Esophagus (tissue), 2 donors: ENCODE results near the gene GBX1. TPM values are rescaled to one million over a fixed set of nuclear protein-coding genes. Genes with fewer than 3 reads are reported as not detected.

Source experiments
- H3K27ac ChIP-seq, 2 donors: one replicate each; pipeline ENCODE4 v1.5.1; 2013; ENCODE audit warnings: low read depth in 2 of 2, mild to moderate bottlenecking in 2 of 2, inconsistent platforms in 1 of 2, low read length in 1 of 2, moderate library complexity in 1 of 2
- H3K27me3 ChIP-seq, 2 donors: one replicate each; pipeline ENCODE4 v1.6.1; 2013; ENCODE audit warnings: low read length in 2 of 2, control low read depth in 1 of 2, mild to moderate bottlenecking in 1 of 2; ENCODE audit not compliant: insufficient read depth in 2 of 2, control insufficient read depth in 1 of 2
- H3K36me3 ChIP-seq, 2 donors: one replicate each; pipeline ENCODE4 v1.6.1; 2013; ENCODE audit warnings: low read length in 1 of 2; ENCODE audit not compliant: control insufficient read depth in 2 of 2, insufficient read depth in 2 of 2
- H3K4me1 ChIP-seq, 2 donors: one replicate each; pipeline ENCODE4 v1.6.1; 2013; ENCODE audit warnings: low read length in 1 of 2; ENCODE audit not compliant: control insufficient read depth in 2 of 2, insufficient read depth in 2 of 2
- H3K4me3 ChIP-seq, 2 donors: one replicate each; pipeline ENCODE4 v1.5.1; 2013; ENCODE audit warnings: low read length in 2 of 2, mild to moderate bottlenecking in 2 of 2, low read depth in 1 of 2, moderate library complexity in 1 of 2
- H3K9me3 ChIP-seq, 2 donors: one replicate each; pipeline ENCODE4 v1.6.1; 2013; ENCODE audit warnings: mild to moderate bottlenecking in 2 of 2, low read depth in 1 of 2, low read length in 1 of 2, moderate library complexity in 1 of 2; ENCODE audit not compliant: control insufficient read depth in 2 of 2, insufficient read depth in 1 of 2
- WGBS, 2 donors: extraction: QIAGEN DNeasy Blood & Tissue Kit; methylation state at CpG; one replicate each; pipeline ENCODE4 v1.1.7; 2013; 5-methylcytosine and 5-hydroxymethylcytosine counted together
- polyA plus RNA-seq, 2 donors: library from polyadenylated mRNA; stranded (reverse); fragments of 200-250 nt; gene quantifications; one replicate each; pipeline ENCODE4 v1.2.3, GENCODE V29; 2013
- donor health status: healthy with polysubstance abuse.
- donor health status: Bipolar disorder and iron deficiency.

Gene GBX1
- polyA plus RNA-seq, 2 donors, result not detected

DNA sequence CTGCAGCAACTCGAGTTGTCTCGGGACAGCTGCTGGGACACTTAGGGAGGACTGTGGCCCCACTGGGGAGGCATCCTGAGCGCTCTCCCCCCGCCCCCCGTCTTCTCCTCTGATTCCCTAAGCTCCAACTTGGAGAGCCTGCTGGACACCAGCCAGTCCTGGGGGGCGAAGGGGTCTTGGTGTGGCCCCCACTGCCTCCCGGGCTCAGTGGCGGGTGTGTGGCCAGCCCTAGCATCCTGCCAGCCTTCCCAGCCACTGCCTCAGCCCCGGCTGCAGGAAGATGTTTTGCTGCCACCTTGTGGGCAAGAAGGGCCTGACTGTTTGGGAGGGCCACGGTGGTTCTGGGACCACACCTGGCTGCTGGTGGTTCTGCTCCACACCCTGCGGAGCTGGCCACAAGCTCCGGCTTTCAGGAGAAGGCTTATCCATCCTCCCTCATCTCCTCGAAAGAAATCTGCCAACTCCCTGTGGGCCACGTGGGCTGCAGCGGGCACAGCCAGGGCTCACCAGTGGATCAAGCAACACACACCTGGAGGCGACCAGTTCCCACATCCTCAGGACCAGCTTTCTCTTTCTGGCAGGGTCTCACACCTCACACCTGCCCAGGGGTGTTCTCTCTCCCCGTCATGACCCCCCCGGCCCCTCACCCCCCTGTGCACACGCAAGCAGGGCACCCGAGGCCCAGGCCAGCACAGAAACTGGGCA lies 56.4 kb downstream of the GBX1 start:
- Histone ChIP-seq H3K27ac (no peak overlapping the region), H3K36me3 (no peaks in the 10 kb centered on the region), H3K27me3 (no peaks in the 10 kb centered on the region), H3K4me1 (peaks cover 0 to 10% of the 10 kb centered on the region in 2 donors), H3K9me3 (peaks cover 0 to 2% of the 10 kb centered on the region in 2 donors), H3K4me3 (no peak overlapping the region)
- 22 to 28% methylated on average over 15 to 20 of the region's 20 CpGs for WGBS, 2 donors

DNA sequence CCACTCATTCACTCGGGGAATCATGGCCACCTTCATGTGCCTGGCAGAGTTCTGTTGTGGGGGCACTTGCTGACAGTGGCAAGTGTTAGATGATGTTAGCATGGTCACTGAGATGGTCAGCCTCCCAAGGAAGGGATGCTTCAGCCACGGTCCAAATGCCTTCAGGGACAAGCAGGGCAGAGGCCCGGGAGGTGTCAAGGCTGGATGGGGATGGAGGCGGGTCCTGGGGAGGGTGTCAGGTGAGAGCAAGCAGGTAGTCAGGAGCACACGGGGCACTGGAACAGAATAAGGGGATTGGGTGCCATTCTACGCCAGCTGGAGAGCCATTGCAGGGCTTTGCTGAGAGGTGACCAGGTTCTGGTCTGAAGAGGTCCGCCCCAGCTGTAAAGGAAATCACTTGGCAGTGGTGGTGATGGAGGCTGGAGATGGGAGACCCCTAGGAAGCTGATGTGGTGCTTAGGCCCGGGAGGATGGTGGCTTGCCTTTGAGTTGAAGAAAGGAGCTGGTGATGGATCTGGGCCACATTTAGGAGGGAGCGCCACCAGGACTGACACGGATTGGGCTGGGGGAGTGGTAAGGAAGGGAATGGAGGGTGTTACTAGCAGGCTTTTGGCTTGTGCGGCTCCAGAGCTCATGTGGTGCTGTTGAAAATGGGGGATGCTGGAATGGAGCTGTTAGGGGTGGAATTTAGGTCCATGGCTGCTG lies 57.1 kb downstream of the GBX1 start:
- peaks cover 0 to 7% of the 10 kb centered on the region in 2 donors for H3K4me1 ChIP-seq
- H3K27ac ChIP-seq, result no peak overlapping the region
- H3K4me3 ChIP-seq, result no peak overlapping the region
- H3K9me3 ChIP-seq, result no peaks in the 10 kb centered on the region
- 61% methylated on average over 11 of the region's 11 CpGs for WGBS, 2 donors
- no peaks in the 10 kb centered on the region for H3K36me3 ChIP-seq
- H3K27me3 ChIP-seq, result no peaks in the 10 kb centered on the region

DNA sequence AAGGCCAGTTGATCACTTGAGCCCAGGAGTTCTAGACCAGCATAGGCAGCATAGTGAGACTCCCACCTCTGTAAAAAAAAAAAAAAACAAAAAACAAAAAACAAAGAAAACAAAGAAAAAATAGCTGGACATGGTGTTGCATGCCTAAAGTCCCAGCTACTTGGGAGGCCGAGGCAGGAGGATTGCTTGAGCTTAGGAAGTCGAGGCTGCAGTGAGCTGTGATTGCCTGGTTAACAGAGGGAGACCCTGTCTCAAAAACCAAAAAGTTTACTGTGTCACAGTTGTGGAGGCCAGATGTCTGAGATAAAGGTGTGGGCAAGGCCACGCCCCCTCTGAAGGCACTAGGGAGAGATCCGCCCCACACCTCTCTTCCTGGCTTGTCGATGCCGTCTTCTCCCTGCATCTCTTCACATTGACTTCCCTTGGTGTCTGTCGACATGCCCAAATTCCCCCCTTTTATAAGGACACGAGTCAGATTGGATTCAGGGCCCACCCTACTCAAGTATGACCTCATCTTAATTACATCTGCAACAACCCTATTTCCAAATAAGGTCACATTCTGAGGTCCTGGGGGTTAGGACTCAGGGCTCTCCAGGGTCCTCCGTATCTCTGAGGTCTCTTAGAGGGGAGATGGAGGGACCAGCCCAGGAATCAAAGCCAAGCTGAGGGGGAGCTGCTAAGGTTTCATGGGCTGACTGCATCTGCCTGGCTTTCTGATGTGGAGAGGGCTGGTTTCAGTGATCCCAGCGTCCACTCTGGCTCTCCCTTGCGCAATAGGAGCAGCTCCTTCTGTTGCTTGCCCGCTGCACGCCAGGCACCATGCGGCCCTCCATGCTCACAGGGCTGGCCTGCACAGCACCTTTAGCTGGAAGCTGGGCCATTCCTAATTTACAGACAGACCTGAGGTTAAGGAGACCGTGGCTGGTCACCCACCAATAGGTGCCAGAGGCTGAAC lies 58.1 kb downstream of the GBX1 start:
- no peaks in the 10 kb centered on the region for H3K27me3 ChIP-seq
- H3K27ac ChIP-seq, result peak overlapping the region in 1 of 2 donors; percentile 31
- no peak overlapping the region for H3K4me3 ChIP-seq
- H3K4me1 ChIP-seq, result peaks cover 1 to 7% of the 10 kb centered on the region in 2 donors
- 64 to 70% methylated on average over 15 of the region's 15 CpGs for WGBS, 2 donors
- H3K9me3 ChIP-seq, result no peaks in the 10 kb centered on the region
- H3K36me3 ChIP-seq, result no peaks in the 10 kb centered on the region

GRCh38 chr7:151107882-151108281 lies 59.6 kb downstream of the GBX1 start:
- no peaks in the 10 kb centered on the region for H3K9me3 ChIP-seq
- peaks cover 0 to 1% of the 10 kb centered on the region in 2 donors for H3K36me3 ChIP-seq
- no peak overlapping the region for H3K4me3 ChIP-seq
- no peaks in the 10 kb centered on the region for H3K27me3 ChIP-seq
- H3K4me1 ChIP-seq, result peaks cover 0 to 2% of the 10 kb centered on the region in 2 donors
- no peak overlapping the region for H3K27ac ChIP-seq
- WGBS, 2 donors, result 88 to 91% methylated on average over 10 of the region's 10 CpGs

DNA sequence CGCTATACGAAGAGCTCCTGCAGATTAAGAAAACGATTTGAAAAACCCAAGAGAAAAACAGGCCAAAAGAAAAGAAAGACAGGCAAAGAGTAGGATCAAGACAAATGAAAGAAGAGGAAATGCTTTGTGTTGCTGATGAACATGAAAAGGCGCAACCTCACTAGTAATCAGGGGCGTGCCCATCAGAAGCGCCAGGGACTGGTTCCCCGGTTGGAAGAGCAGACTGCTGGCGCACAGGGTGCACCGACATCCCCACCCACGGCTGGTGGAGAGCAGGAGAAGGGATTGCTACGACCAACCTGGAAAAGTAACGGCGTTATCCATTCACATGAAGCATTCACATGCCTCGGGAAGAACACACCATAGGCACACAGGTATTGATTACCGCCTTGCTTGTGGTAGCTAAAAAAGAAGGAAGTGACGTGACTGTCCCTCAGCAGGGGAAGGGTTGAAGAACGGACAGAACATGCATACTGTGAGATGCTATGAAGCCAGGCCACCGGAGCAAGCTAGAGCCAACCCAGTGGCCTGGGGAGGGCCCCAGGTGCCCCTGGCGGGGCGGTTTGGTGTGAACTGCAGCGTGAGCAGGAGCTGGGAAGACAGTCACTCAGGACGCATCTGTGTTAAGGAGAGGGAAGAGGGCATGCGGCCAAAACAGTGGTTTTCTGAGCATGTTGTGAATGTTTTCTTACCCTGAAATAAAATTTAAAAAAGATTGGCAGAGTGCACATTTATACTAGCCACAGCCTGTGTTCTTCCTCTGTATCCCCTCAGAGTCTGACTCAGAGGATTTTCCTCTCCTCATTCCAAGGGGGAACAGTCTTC lies 62.9 kb downstream of the GBX1 start:
- Histone ChIP-seq H3K27me3 (no peaks in the 10 kb centered on the region), H3K4me1 (peaks cover 0 to 2% of the 10 kb centered on the region in 2 donors), H3K36me3 (peaks cover 0 to 2% of the 10 kb centered on the region in 2 donors), H3K4me3 (no peak overlapping the region), H3K27ac (no peak overlapping the region), H3K9me3 (no peaks in the 10 kb centered on the region)
- WGBS, 2 donors, result 74 to 77% methylated on average over 23 of the region's 23 CpGs

DNA sequence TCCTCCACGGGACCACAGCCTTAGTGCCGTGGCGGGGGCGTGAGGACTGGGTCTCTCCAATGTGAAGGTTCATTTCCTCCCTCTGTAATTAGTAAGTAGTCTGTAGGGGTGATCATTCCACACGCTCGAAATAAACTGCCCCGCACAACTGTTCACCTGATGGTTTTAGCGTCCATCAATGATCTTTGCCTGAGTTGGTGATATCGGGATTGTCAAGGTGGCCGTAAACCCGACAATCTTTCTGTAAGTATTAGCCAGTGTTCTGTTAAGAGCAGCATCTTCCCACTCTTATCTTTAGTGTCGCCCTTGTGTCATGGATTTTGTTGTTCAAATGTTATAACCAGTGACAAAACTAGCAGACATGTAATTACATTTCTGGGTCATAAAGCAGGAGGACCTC lies 63.5 kb downstream of the GBX1 start:
- WGBS, 2 donors, result 89 to 91% methylated on average over 12 of the region's 12 CpGs
- Histone ChIP-seq H3K27ac (no peak overlapping the region), H3K4me3 (no peak overlapping the region), H3K9me3 (no peaks in the 10 kb centered on the region), H3K36me3 (peaks cover 0 to 2% of the 10 kb centered on the region in 2 donors), H3K27me3 (no peaks in the 10 kb centered on the region), H3K4me1 (peaks cover 0 to 2% of the 10 kb centered on the region in 2 donors)

GRCh38 chr7:151102991-151103390 lies 64.5 kb downstream of the GBX1 start:
- no peaks in the 10 kb centered on the region for H3K9me3 ChIP-seq
- H3K4me3 ChIP-seq, result no peak overlapping the region
- peaks cover 0 to 2% of the 10 kb centered on the region in 2 donors for H3K4me1 ChIP-seq
- H3K27me3 ChIP-seq, result no peaks in the 10 kb centered on the region
- WGBS, 2 donors, result 76 to 84% methylated on average over 3 of the region's 3 CpGs
- H3K36me3 ChIP-seq, result peaks cover 0 to 2% of the 10 kb centered on the region in 2 donors
- no peak overlapping the region for H3K27ac ChIP-seq

DNA sequence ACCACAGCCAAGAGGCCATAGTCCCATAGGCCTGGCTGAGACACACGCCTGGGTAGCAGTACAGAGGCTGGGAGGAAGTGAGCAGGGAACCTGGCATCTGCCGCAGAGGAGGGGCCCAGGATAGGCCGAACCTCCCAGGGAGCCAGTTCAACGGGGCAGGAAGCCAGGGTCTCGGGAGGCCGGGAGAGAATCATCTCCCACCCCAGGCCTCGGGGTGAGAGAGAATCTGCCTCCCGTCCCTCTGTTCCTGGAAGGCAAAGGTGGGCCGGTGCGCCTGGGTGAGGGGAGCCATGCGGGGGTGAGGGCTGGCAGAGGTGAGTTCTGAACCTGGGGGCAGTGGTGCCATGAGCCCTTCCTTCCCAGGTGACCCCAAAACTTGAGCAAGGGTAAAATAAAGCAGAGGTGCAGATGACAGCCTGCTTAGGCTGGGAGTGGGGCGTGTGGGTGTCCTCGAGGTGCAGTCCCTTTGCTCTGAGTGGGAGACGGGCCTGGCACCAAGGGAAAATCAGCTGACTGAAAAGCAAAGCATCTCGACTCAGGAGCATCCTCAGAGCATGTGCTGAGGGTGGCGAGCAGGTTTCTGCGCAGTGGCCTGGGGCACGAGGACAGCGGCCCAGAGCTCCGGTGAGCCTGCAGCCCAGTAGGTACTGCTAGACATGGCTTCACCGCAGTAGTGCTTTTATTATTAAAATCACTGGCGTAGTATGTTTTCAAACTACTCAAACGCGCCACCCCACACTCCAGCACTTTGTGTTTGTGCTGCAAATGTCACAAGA lies 65.7 kb downstream of the GBX1 start:
- 83 to 86% methylated on average over 24 of the region's 24 CpGs for WGBS, 2 donors

More for the DNA sequence above, 65.7 kb downstream of the GBX1 start:
- Histone ChIP-seq H3K4me3 (no peak overlapping the region), H3K4me1 (peaks cover 0 to 2% of the 10 kb centered on the region in 2 donors), H3K9me3 (no peaks in the 10 kb centered on the region), H3K27ac (no peak overlapping the region), H3K27me3 (no peaks in the 10 kb centered on the region), H3K36me3 (peaks cover 0 to 2% of the 10 kb centered on the region in 2 donors)
